NCI-H2196 (cell line): ENCODE measurements around the gene S1PR3.

Experiments
- DNase-seq: peaks from one replicate; lab custom pipeline; 2025; ENCODE audit not compliant: unreplicated experiment; lab: John Stamatoyannopoulos, UW

S1PR3 gene

GRCh38 chr9:88968799-88969198 is 22.5 kb upstream of the S1PR3 start:
- DNase-seq, result no peak

- DNase-seq, result no peak
These were observed 21.5 kb upstream of the S1PR3 start for GRCh38 chr9:88969646-88970373.

- no peak for DNase-seq
These were observed 19.9 kb upstream of the S1PR3 start for GRCh38 chr9:88971131-88971960.

GRCh38 chr9:88972401-88972800 is 18.9 kb upstream of the S1PR3 start:
- DNase-seq, result no peak

GRCh38 chr9:88973281-88974045 is 17.8 kb upstream of the S1PR3 start:
- no peak for DNase-seq

- no peak for DNase-seq
These were observed 16.6 kb upstream of the S1PR3 start for GRCh38 chr9:88974641-88975040.

GRCh38 chr9:88975966-88976889 is 15.0 kb upstream of the S1PR3 start:
- DNase-seq, result no peak

GRCh38 chr9:88976890-88977257 is 14.4 kb upstream of the S1PR3 start:
- DNase-seq, result no peak

- no peak for DNase-seq
These were observed 13.2 kb upstream of the S1PR3 start for GRCh38 chr9:88978034-88978433.

- no peak for DNase-seq
These were observed 12.2 kb upstream of the S1PR3 start for GRCh38 chr9:88979021-88979420.

GRCh38 chr9:88979791-88980190 is 11.5 kb upstream of the S1PR3 start:
- DNase-seq, result no peak

GRCh38 chr9:88980740-88981203 is 10.5 kb upstream of the S1PR3 start:
- no peak for DNase-seq

- no peak for DNase-seq
These were observed 7.3 kb upstream of the S1PR3 start for GRCh38 chr9:88983865-88984542.

- DNase-seq, result no peak
These were observed 6.8 kb upstream of the S1PR3 start for GRCh38 chr9:88984543-88984883.

GRCh38 chr9:88985616-88986015 is 5.7 kb upstream of the S1PR3 start:
- DNase-seq, result no peak

- no peak for DNase-seq
These were observed 4.5 kb upstream of the S1PR3 start for GRCh38 chr9:88986776-88987175.

- no peak for DNase-seq
These were observed 3.6 kb upstream of the S1PR3 start for GRCh38 chr9:88987661-88988060.

GRCh38 chr9:88988796-88989641 is 2.2 kb upstream of the S1PR3 start:
- DNase-seq, result no peak

- DNase-seq, result no peak
These were observed 1.1 kb upstream of the S1PR3 start for GRCh38 chr9:88990041-88990728.
